ENCODE data around the gene RPS17. TPM values are rescaled to one million over a fixed set of nuclear protein-coding genes. Genes with fewer than 3 reads are reported as not detected.

Gene RPS17
- 1,000 to 10,000 TPM; 1,755 to 1,800 TPM for total RNA-seq

DNA sequence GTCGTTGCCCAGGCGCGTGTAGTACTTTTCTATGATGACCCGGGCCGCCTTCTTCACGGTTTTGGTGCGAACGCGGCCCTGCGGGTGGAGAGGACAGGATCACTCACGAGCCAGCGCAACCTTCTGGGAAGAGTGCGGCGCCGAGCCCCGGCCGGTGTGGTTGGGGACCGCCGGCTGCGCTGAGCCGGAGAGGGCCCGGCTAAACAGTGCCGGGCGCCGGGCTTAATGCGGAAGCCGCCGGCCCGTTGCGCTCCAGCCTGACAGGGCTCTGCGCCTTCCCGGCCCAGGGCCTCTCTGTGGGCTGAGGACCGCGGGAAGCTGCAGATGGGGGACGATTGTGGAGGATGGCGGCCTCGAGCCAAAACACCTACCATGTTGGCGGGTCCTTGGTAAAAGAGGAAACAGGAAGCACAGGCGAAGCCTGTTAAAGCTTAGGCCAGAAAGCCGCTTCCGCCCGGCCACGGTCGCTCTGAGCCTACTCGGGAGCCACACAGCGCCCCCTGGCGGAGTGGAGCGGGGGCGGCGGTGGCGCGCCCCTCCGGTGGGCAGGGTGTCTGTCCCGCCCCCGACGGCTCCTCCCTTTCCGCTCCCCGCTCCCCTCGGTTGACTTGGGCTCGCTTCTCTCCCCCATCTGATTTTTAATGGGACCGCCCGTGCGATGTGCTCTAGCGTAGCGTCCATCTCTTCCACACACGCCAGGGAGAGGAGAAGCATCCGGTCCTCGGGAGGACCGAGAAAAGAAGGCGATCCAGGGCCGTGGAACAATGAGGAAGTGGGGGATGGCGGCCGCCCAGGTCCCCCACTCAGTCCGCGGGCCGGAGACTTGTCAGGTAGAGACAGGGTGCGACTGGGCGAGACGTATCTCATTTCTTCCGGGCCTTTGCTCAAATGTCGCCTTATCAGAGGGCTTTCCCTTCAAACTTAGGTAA lies at the start of gene RPS17:
TSS of gene RPS17 (minus strand) at position 403 of the 929 bp plus-strand sequence. CDS start at position 374, 29 bp downstream.
- peak within 1 kb of the TSS; percentile 97 for H3K4me3 Mint-ChIP-seq
- peaks cover 53% of the 10 kb centered on the region for H3K36me3 Mint-ChIP-seq (ENCODE audit: low read depth)
- ChIA-PET POLR2A (interaction anchor here (0.6 to 3.7 kb wide), 18 partner anchors 9 to 527 kb away, joined by 3 to 31 read pairs (median 4); partner anchors contain the start of genes BTBD1, C15orf40, EFL1 and RAMAC), CTCF (interaction anchor here (1.0 to 6.1 kb wide), 9 partner anchors 9 to 1275 kb away, joined by 3 to 57 read pairs (median 4); partner anchors contain the start of gene RAMAC)
- ATAC-seq (peak; percentile 96), DNase-seq (peak; percentile 98)
- peak within 1 kb of the TSS; percentile 97 for H3K27ac Mint-ChIP-seq
- no peaks in the 10 kb centered on the region for H3K27me3 Mint-ChIP-seq (ENCODE audit: low read depth)
- H3K4me1 Mint-ChIP-seq (ENCODE audit: low read depth): peaks cover 45% of the 10 kb centered on the region
- H3K9me3 Mint-ChIP-seq (ENCODE audit: insufficient read depth): no peaks in the 10 kb centered on the region

DNA sequence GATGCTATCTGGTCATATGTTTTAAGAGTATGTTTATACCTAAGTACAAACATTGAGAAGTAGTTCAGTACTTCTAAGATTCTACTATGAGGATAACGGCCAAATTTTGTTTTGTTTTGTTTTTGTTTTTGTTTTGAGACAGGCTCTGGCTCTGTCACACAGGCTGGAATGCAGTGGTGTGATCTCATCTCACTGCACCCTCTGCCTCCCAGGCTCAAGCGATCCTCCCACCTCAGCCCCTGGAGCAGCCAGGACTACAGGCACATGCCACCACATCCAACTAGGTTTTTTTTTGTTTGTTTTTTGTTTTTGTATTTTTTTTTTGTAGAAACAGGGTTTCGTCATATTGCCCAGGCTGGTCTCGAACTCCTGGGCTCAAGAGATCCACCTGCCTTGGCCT lies 47.5 kb upstream of the RPS17 start:
- Mint-ChIP-seq H3K36me3 (ENCODE audit: low read depth) (no peaks in the 10 kb centered on the region), H3K4me3 (no peak overlapping the region), H3K27ac (no peak overlapping the region), H3K9me3 (ENCODE audit: insufficient read depth) (no peaks in the 10 kb centered on the region), H3K27me3 (ENCODE audit: low read depth) (peaks cover 22% of the 10 kb centered on the region), H3K4me1 (ENCODE audit: low read depth) (no peaks in the 10 kb centered on the region)
- ATAC-seq (no peak), DNase-seq (no peak)
- ChIA-PET POLR2A (no interaction called here), CTCF (no interaction called here)

GRCh38 chr15:82585072-82585471 lies 44.8 kb upstream of the RPS17 start:
- ChIA-PET CTCF (no interaction called here), POLR2A (no interaction called here)
- Mint-ChIP-seq H3K4me3 (no peak overlapping the region), H3K27ac (no peak overlapping the region), H3K36me3 (ENCODE audit: low read depth) (no peaks in the 10 kb centered on the region), H3K27me3 (ENCODE audit: low read depth) (peaks cover 22% of the 10 kb centered on the region), H3K4me1 (ENCODE audit: low read depth) (no peaks in the 10 kb centered on the region), H3K9me3 (ENCODE audit: insufficient read depth) (no peaks in the 10 kb centered on the region)
- ATAC-seq (no peak), DNase-seq (no peak)

GRCh38 chr15:82580713-82581112 lies 40.5 kb upstream of the RPS17 start:
- ChIA-PET POLR2A (no interaction called here), CTCF (no interaction called here)
- no peak for ATAC-seq
- H3K4me3 Mint-ChIP-seq: no peak overlapping the region
- H3K9me3 Mint-ChIP-seq (ENCODE audit: insufficient read depth): no peaks in the 10 kb centered on the region
- no peak overlapping the region for H3K27ac Mint-ChIP-seq
- no peak for DNase-seq
- no peaks in the 10 kb centered on the region for H3K4me1 Mint-ChIP-seq (ENCODE audit: low read depth)
- no peaks in the 10 kb centered on the region for H3K36me3 Mint-ChIP-seq (ENCODE audit: low read depth)
- H3K27me3 Mint-ChIP-seq (ENCODE audit: low read depth): peaks cover 7% of the 10 kb centered on the region

DNA sequence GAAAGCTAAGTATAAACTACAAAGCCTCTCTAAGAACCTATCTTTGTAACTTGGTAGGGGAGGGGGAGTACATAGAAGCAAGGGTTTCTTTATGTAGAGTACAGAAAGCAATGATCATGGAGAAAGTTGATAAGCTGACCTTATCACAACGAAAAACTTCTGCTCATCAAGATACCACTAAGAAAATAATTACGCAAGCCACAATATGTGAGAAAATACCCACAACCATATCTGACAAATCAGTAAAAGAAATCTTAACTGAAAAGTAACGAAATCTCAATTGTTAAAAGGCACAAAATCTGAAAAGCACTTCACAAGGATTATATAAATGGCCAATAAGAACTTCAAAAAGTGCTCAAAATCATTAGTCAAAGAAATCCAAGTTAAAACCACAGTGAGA lies 35.1 kb upstream of the RPS17 start:
- no peaks in the 10 kb centered on the region for H3K36me3 Mint-ChIP-seq (ENCODE audit: low read depth)
- CTCF ChIA-PET: no interaction called here
- no peaks in the 10 kb centered on the region for H3K9me3 Mint-ChIP-seq (ENCODE audit: insufficient read depth)
- no peak for DNase-seq
- no peak overlapping the region for H3K27ac Mint-ChIP-seq
- no peak overlapping the region for H3K4me3 Mint-ChIP-seq
- no peak for ATAC-seq
- H3K4me1 Mint-ChIP-seq (ENCODE audit: low read depth): no peaks in the 10 kb centered on the region
- peaks cover 19% of the 10 kb centered on the region for H3K27me3 Mint-ChIP-seq (ENCODE audit: low read depth)
- POLR2A ChIA-PET: no interaction called here

GRCh38 chr15:82572986-82573385 lies 32.7 kb upstream of the RPS17 start:
- Mint-ChIP-seq H3K9me3 (ENCODE audit: insufficient read depth) (no peaks in the 10 kb centered on the region), H3K4me3 (no peak overlapping the region), H3K4me1 (ENCODE audit: low read depth) (no peaks in the 10 kb centered on the region), H3K36me3 (ENCODE audit: low read depth) (no peaks in the 10 kb centered on the region), H3K27me3 (ENCODE audit: low read depth) (peaks cover 19% of the 10 kb centered on the region), H3K27ac (no peak overlapping the region)
- ATAC-seq: no peak
- POLR2A ChIA-PET: no interaction called here
- CTCF ChIA-PET: interaction anchor here (1.5 kb wide), 1 partner anchor 427 kb away, joined by 4 read pairs; no protein-coding TSS in a partner anchor
- DNase-seq: no peak

DNA sequence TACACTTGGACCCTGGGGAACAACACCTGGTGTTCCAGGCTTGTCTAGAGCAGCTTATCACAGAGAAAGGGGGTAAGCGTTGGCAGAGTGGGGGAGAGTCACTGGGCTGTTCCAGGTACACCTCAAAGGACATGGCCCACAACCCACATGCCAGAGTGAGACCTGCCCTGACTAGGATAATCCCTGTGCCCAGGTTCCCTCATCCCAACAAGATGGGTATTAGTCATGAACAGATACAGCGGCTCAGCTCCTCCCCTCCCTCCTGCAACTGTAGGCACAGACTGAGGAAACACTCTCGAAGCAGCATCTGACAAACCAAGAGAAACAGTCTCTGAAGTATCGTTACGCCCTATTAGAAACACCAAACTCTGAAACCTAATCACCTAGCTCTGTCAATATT lies 32.1 kb upstream of the RPS17 start:
- no peak overlapping the region for H3K4me3 Mint-ChIP-seq
- H3K9me3 Mint-ChIP-seq (ENCODE audit: insufficient read depth): no peaks in the 10 kb centered on the region
- DNase-seq (no peak), ATAC-seq (no peak)
- H3K27me3 Mint-ChIP-seq (ENCODE audit: low read depth): peaks cover 19% of the 10 kb centered on the region
- ChIA-PET CTCF (interaction anchor here (1.5 kb wide), 1 partner anchor 428 kb away, joined by 4 read pairs; no protein-coding TSS in a partner anchor), POLR2A (no interaction called here)
- no peak overlapping the region for H3K27ac Mint-ChIP-seq
- H3K36me3 Mint-ChIP-seq (ENCODE audit: low read depth): no peaks in the 10 kb centered on the region
- H3K4me1 Mint-ChIP-seq (ENCODE audit: low read depth): no peaks in the 10 kb centered on the region

GRCh38 chr15:82571722-82572222 lies 31.5 kb upstream of the RPS17 start:
- H3K4me1 Mint-ChIP-seq (ENCODE audit: low read depth): no peaks in the 10 kb centered on the region
- H3K27me3 Mint-ChIP-seq (ENCODE audit: low read depth): peaks cover 19% of the 10 kb centered on the region
- DNase-seq: no peak
- no peaks in the 10 kb centered on the region for H3K36me3 Mint-ChIP-seq (ENCODE audit: low read depth)
- ATAC-seq: no peak
- no peak overlapping the region for H3K27ac Mint-ChIP-seq
- ChIA-PET POLR2A (no interaction called here), CTCF (interaction anchor here (1.5 kb wide), 1 partner anchor 429 kb away, joined by 4 read pairs; no protein-coding TSS in a partner anchor)
- no peaks in the 10 kb centered on the region for H3K9me3 Mint-ChIP-seq (ENCODE audit: insufficient read depth)
- no peak overlapping the region for H3K4me3 Mint-ChIP-seq

- H3K9me3 Mint-ChIP-seq (ENCODE audit: insufficient read depth): no peaks in the 10 kb centered on the region
- no peak overlapping the region for H3K4me3 Mint-ChIP-seq
- no peak for ATAC-seq
- H3K27ac Mint-ChIP-seq: no peak overlapping the region
- H3K4me1 Mint-ChIP-seq (ENCODE audit: low read depth): no peaks in the 10 kb centered on the region
- no peak for DNase-seq
- POLR2A ChIA-PET: no interaction called here
- H3K36me3 Mint-ChIP-seq (ENCODE audit: low read depth): no peaks in the 10 kb centered on the region
- peaks cover 19% of the 10 kb centered on the region for H3K27me3 Mint-ChIP-seq (ENCODE audit: low read depth)
- CTCF ChIA-PET: no interaction called here
Observed at GRCh38 chr15:82570721-82571508, 30.7 kb upstream of the RPS17 start.

GRCh38 chr15:82569834-82570233 lies 29.6 kb upstream of the RPS17 start:
- Mint-ChIP-seq H3K4me3 (no peak overlapping the region), H3K4me1 (ENCODE audit: low read depth) (no peaks in the 10 kb centered on the region), H3K9me3 (ENCODE audit: insufficient read depth) (no peaks in the 10 kb centered on the region), H3K27me3 (ENCODE audit: low read depth) (peaks cover 19% of the 10 kb centered on the region), H3K36me3 (ENCODE audit: low read depth) (no peaks in the 10 kb centered on the region), H3K27ac (no peak overlapping the region)
- ATAC-seq: no peak
- CTCF ChIA-PET: no interaction called here
- POLR2A ChIA-PET: no interaction called here
- no peak for DNase-seq

- H3K27ac Mint-ChIP-seq: no peak overlapping the region
- no peaks in the 10 kb centered on the region for H3K36me3 Mint-ChIP-seq (ENCODE audit: low read depth)
- CTCF ChIA-PET: no interaction called here
- peaks cover 19% of the 10 kb centered on the region for H3K27me3 Mint-ChIP-seq (ENCODE audit: low read depth)
- DNase-seq (no peak), ATAC-seq (no peak)
- no peak overlapping the region for H3K4me3 Mint-ChIP-seq
- POLR2A ChIA-PET: no interaction called here
- H3K9me3 Mint-ChIP-seq (ENCODE audit: insufficient read depth): no peaks in the 10 kb centered on the region
- no peaks in the 10 kb centered on the region for H3K4me1 Mint-ChIP-seq (ENCODE audit: low read depth)
Observed at GRCh38 chr15:82568986-82569385, 28.7 kb upstream of the RPS17 start.

- Mint-ChIP-seq H3K27ac (no peak overlapping the region), H3K9me3 (ENCODE audit: insufficient read depth) (no peaks in the 10 kb centered on the region), H3K27me3 (ENCODE audit: low read depth) (peaks cover 13% of the 10 kb centered on the region), H3K36me3 (ENCODE audit: low read depth) (no peaks in the 10 kb centered on the region), H3K4me3 (no peak overlapping the region), H3K4me1 (ENCODE audit: low read depth) (no peaks in the 10 kb centered on the region)
- POLR2A ChIA-PET: no interaction called here
- CTCF ChIA-PET: no interaction called here
- no peak for DNase-seq
- ATAC-seq: no peak
Observed at GRCh38 chr15:82567661-82568060, 27.4 kb upstream of the RPS17 start.
